HG02642 (cell line): ENCODE data around the gene PLD1.

Experiments used
- ATAC-seq: cut with Tn5 transposase; IDR thresholded peaks from one replicate; pipeline ENCODE4 v1.9.1; 2021; ENCODE audit warnings: mild to moderate bottlenecking; ENCODE audit not compliant: unreplicated experiment, poor library complexity

Gene PLD1

DNA sequence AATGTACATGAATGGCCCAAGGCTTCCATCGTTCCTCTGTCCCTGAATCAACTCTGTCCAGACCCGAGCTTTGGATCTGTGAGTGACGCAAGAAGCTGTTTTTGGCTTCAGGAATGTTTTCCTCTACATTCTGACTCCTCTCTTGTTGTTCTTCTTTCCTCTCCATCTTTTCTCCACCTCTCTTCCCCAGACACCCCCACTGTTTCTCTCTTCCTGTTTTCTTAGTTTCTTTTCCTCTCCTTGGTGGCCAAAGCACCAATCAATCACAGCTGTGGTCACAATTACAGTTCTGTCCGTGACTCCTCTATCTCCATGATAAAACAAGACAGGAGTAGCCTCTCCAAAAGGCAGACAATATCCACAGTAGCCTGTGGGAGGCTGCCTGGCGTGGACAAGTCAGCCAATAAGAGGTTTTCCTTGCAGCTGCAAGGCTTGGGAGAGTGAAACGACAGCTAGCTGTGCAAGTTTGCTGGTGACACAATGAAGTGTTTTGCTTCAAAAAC, 28.0 kb upstream of the PLD1 start:
- ATAC-seq: no peak

DNA sequence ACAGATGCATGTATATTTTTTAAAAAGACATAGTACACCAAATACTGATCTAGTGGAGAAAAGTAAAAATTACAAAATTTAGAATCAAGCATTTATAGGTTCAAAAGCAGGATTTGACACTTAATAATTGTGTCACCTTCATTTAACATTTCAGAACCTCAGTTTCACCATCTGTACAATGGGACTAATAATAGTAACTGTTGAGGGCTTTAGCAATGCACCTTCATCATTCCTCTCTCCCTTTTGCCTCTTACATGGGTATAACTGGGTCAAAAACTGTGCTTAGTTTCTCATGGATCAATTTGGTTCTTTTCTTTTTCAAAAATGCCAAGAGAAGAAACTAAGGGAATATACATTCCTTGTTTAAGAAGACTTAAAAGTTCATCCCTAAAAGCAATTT, 27.4 kb upstream of the PLD1 start:
- no peak for ATAC-seq

DNA sequence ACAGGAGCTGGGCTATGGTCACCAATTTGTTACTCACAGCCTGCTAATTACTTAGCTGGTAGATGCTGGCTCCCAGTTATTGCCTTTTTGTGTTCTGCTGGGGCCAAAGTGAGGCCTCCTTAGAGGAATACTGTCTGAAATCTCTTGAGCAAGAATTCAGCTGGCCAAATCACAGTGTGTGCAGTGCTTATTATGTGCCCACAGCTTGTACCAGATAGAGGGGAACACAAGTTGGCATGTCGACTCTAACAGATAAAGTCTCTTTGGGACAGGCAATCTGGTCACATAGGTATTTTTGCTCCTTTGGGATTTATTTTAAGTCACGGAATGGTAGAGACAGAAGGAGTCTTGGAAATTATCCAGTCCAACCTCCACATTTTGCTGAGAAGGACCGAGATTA, 26.6 kb upstream of the PLD1 start:
- no peak for ATAC-seq

DNA sequence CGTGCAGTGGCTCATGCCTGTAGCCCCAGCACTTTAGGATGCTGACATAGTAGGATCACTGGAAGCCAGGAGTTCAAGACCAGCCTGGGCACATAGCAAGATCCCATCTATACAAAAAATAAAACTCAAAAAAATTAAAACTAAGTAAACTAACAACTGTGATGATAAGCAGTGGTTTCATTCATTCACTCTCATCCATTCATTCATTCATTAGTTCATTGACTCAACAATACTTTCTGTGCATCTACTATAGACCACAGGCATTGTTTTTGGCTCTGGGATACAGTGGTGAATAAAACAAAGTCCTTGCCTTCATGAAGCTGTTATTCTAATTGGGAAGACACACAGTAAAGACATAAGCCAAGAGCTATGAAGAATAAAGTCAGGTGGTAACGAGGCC, 25.3 kb upstream of the PLD1 start:
- no peak for ATAC-seq

DNA sequence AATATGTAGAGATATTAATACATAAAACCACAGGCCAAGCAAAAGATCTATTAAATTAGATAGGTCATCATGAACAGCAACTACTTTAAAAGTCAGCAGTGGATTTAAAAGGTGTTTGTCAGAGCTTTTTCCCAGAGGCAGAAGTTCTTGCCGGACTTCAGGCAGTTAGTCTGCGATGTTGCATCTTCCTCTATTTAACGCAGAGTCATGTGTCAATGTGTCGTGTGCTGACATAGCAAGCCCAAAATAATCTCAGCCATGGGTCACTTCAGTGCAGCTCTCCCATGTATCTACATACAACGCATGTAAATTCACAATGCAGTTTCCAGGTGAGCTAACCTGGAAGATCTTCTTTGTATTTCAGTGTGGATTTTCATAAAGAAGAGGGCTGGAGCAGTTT, 24.8 kb upstream of the PLD1 start:
- no peak for ATAC-seq

DNA sequence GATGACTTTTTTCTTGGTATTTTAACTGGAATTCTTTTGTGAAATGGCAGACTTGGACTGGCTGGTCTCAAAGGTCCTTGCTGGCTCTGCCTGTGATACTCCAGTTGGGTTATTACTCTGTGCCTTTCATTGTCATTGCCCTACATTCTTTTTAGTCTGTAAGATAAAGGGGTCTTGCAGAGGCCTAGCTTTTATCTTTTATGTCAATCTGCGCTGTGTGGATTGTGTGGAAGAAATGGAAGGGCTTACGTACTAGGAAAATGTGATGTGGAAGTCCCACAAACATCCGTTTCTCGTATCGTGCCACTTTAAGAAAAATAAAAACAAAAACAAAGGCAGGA, 24.1 kb upstream of the PLD1 start:
- no peak for ATAC-seq

DNA sequence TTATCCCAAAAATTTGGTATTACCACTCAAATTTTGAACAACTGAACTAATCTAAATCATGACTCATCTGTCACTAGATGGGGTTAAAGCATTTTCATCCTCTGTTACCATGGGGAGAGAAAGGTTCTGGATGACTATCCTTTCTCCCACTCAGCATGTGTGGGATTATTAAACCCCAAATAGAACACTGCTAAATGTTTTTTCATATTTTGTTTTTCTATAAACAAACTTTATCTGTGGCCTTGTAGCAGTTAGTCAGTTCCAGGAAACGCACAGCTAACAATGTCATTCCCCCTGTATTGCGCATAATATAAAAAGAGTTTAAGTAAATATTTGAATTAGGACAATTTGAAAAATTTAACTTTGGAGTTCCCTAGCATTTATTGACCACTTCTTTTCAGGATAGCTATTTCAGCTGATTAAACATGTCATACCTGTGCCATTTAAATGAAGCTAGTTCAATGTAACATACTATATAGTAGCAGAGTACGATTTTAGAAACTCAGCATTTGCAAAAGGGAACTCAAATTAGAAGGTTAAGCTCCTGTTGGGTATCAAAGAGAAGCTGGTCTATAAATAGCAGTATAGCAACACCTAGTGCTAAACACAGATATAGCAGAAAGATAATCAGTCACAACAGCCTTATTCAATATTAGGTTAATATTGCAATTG, 23.6 kb upstream of the PLD1 start:
- no peak for ATAC-seq

DNA sequence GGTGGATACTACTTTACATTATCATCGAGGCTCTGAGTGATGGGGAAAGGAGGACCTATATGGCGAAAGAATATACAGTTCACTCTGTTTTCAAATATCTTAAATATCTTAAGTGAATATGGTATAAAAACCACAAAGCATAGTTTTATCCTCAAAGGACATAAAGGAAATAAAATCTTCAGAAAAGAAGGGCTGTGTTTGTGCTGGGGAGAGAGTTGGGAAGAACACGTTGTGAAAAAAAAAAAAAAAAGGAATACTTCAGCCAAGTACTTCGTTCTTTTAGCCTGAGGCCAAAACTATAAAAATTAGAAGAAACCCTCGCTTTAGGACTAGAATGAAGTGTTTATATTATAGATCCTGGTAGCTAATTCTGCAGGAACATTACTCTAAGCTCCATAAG, 22.7 kb upstream of the PLD1 start:
- no peak for ATAC-seq

DNA sequence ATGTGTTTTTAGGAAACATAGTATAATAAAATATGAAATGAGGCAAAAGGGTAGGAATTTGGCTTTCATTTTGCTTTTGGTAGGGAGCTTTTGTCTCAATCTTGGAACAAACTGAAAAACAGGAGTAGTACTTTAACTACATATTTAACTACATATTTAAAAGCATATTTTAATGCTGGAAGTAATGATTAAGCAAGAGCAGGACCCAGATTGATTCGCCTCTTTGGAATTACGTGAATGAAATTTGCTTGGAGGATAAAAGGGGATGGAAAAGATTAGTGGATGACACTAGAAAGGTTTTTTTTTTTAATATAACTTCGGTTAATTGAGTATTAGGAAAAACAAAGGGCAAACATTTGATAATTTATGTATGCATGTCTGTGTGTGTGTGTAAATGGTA, 21.7 kb upstream of the PLD1 start:
- no peak for ATAC-seq

DNA sequence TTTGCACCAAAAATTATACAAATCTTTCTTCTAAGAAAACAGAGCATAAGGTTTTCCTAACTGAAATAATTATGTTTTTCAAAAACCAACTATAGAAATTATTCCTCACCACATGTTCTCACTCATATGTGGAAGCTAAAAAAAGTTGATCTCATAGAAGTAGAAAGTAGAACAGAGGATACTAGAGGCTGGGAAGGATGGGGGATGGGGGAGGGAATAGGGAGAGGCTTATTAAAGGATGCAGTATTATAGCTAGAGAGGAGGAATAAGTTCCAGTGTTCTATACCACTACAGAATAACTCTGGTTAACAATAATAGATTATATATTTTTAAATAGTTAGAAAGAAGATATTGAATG, 20.2 kb upstream of the PLD1 start:
- no peak for ATAC-seq

DNA sequence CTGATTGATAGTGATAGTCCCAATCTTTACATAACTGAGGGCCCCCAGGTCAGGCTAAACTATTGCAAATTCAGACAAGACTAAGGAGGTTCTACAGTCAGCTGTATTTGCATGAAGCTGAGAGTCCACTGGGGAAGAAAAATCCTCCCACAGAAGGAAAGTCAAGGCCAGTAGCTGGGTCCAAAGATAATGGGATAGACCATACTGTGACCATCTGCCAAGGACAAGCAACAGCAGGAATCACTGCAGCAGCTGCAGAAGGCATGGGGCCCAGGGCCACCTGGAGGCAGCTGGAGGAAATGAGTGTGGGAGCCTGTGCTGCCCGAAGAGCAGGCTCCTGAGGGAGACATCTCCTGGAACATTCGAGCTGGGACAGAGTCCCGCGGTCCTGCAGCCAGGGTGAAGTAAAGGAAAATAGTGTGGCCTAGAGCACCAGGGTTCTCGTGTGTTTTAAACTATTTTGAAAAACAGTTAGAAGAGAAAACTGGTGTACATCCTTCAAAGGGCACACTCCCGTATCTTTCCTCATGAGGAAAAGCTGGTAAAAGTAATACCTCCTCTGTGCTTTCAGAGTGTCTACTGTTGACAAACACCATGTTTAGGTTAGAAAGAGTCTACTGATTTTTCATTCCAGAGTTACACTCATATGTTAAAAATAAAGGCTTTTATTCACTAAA, 19.7 kb upstream of the PLD1 start:
- peak; percentile 67 for ATAC-seq

DNA sequence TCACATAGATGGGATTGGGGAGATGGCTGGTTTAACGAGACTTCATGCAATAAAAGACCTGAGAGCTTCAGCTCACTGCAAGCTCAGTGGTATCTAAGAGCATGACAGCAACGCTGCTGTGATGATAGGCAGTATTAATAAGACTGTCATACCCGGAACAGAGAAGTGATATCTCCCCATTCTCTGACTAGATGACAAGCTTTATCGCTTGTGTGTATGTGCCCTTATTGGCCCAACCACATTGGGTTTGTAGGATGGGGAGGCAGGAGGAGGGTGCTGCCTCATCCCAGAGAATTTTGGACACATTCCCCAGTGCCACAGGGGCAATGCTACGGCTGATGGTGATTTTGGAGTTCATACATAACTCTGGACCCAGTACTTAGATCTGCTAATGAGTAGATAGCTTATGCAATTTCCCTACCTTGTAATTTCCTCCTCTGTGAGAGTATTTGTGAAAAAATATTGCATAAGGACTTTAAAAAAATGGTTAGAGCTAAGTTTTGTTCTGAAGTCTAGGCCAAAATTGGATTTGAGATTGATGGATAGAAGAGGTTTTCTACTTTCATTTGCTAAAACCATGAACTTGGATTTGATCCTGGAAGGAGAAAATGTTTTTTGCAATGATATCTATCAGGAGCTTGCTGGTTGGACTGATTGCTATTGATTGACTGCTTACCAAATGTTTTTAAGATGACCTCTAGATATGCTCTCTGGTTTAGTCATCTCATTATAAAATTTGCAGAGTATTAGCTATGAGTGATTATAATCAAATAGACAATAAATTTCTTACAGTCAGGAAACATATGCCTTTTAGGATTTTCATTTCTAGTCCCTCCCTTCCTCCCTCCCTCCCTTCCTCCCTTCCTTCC, 18.9 kb upstream of the PLD1 start:
- ATAC-seq: no peak

DNA sequence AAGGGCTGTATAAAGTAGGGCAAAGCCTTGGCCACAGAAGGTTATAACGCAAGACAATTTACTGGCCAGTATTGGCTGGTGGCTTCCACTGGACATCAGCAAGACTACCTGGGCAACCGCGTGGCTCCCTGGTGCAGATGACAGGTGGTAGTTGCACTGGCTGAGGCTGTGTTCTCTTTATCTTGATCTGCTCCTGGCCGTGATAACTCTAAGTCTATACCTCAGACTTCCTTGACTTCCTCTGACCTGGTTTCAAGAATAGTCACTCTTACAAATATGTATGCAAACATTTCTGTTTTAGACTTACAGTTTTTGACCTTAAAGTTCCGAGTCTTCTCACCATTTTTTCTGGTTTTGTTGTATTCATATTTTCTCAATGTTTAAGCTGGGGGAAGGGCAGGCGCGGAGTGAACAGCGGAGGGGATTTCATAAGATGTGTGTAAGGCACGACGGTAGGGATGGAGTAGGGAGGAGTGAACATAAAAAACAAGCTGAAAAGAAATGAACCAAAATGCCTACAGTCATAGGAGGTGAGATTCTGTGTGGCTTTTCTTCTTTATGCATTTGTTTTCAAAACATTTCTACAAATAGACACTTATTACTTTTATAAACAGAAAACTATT, 17.7 kb upstream of the PLD1 start:
- no peak for ATAC-seq

DNA sequence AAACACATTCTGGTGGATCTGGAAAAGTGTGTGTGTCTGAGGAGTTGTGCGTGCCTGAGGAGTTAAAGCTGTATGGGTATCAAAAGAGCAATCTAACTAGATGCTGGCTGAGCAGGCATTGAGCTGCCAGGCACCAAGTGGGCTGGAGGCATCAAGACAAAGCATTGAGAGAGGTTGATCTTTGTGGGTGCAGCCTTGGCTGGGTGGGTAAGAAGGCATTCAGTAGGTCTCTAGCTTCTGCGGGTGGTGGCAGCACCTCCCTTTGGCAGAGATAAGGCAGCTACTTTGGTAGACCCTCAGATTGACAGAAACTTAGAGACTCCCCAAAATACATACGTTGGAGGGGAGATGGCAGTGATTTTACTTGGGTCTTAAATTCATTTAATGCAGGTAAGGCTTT, 17.1 kb upstream of the PLD1 start:
- no peak for ATAC-seq

DNA sequence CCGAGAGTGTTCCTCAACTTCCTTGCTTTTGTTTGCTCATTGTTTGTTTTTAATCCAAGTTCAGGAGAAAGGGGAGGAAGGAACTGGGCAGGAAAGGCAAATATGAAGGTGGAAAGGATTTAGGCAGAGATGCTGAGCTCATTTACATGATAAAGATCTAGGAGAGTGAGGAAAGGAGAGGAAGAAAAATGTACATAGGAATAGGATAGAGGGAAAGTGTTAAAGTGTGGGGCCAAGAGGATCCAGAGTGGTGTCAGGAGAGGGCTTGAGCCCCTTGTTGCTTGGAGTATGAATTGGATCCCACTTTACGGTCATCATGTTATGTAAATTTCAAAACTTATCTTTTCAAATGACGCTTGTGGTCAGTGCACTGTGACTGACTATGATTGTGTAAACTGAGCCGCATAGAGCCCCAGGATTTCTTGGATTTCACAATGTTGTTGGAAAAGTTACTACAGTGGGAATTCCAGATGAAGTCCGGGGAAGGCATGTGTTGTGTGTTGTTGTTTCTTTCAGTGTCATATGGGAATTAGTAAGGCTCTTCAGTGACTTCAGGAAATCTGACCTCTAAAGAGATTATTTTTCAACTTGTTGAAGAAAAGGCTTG, 15.0 kb upstream of the PLD1 start:
- no peak for ATAC-seq

DNA sequence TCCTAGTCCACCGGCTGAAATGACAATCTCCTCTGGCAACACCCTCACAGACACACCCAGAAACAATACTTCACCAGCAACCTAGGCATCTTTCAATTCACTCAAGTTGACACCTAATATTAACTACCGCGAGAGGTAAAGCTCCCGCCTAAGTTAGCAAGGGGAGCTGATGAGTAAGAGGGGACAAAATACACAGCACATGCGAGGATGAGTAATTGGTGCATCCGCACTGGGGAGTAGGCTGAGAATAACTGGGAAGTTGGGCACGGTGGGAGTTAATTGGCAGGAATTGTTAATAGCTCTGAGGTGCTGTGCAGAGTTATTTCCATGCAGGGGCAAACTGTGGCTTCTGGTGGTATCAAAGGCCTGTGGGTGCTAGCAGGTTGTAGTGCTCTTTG, 14.5 kb upstream of the PLD1 start:
- ATAC-seq: no peak

DNA sequence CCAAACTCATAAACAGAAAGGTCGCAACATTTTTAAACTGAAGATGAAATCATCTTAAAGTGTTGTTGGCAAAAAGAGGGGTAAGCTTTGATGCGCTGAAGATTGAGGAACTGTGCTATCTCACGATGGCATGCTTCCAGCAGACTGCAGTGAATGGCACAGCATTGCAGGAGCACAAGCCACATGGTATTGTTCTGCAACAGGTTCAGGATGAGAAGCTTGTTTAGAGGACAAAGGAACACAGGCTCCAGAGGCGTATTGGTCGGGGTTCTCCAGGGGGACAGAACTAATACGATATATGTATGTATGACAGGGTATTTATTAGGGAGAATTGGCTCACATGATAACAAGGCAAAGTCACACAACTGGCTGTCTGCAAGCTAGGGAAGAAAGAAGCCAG, 13.8 kb upstream of the PLD1 start:
- ATAC-seq: no peak

DNA sequence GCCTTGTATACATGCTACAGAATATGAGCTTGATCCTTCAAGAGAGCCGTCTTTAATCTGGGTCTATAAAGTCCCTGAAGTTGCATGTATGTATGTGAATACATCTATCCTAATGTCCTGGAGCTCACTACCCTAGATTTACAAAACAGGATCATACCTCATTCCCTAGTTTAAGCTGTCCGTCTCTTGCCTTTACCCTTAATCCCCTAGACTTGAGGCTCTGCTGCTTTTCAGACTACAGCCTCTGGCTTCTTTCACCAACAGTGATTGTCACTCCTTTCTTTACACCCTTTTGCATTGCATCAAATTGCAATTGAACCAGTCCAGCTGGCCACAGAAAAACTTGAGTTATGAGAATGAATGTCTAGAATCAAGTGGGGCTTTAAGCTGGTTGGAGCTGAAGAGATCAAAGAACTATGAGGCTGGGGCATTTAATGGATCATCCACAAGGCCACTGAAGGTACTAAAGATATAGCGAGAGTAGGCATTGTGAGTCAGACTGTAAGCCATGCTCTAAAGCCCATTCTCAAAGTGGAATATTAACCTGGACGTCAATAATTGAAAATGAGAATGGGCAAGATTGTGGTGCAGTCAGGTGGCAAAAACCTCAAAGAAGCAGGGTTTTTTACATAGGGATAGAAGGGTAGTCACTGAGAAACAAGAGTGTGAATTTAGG, 12.3 kb upstream of the PLD1 start:
- peak; percentile 67 for ATAC-seq

DNA sequence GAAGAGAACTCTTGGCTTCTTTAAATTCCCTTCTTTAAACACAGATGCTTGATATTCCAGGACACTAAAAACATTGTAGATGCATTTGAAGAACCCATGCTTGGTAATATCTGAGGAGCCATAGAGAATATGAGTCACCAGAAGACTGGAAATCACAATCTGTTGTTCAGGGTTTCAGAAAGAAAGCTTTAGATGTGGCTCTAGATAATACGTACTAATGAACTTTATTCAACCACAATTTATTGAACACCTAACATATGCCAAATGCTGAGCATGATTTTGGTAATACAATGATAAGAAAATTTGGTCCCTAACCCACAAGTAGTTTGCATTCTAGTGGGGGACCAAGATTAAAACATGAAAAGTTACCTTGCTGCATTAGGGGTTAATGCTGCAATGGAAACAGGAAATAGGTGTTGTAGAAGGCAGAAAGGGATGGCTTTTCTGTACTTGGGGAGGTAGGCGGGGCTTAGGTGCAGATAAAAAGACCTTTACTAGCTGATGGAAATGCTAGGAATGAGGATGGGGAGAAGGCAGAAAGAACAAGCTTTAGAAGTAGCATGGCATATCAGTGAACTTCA, 11.6 kb upstream of the PLD1 start:
- ATAC-seq: no peak

DNA sequence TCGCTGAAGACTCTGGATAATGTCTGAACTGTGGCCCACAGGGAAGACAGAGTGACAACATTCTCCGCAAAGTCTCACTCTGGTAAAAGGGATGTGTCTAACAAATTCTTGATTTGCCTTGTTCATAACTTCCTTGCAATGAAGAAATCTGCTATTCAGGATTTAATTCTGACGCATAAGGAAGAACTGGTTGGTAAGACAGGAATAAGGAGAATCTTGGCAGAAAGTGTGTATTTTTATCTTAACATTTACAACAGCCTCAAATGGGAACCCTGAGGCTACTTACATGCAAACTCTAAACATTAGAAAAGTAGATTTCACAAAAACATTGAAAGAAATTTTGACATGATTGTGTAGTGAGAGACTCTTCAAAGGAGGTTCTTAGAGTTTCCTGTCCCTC, 10.8 kb upstream of the PLD1 start:
- ATAC-seq: no peak
